Gastrocnemius medialis (tissue), 4 donors: ENCODE data around the gene AGK.

Experiments used
- CTCF ChIP-seq, 5 experiments: fragments of 450-650 bp in 3 of 5; fragments of 200-600 bp in 2 of 5; sonication (generic) in 2 of 5; IDR thresholded peaks in 4 of 5; conservative IDR thresholded peaks in 1 of 5; 1 replicate in 4 of 5; 2 replicates in 1 of 5; pipeline ENCODE4 v1.5.1; 2016 to 2019; ENCODE audit warnings: antibody characterized with exemption in 5 of 5, mild to moderate bottlenecking in 3 of 5, moderate library complexity in 3 of 5
- POLR2A ChIP-seq, 2 donors: fragments of 450-650 bp; IDR thresholded peaks; one replicate each; pipeline ENCODE4 v1.6.1; 2017; ENCODE audit warnings: antibody characterized with exemption in 2 of 2, mild to moderate bottlenecking in 2 of 2, moderate library complexity in 2 of 2

GRCh38 chr7:141522657-141523342, 28.4 kb upstream of the AGK start:
- TF ChIP-seq CTCF (IDR thresholded peaks at IDR 0.05 in 4 of 5, conservative IDR thresholded peaks at IDR 0.05 in 1 of 5) (no peak), POLR2A (IDR thresholded peaks at IDR 0.05) (no peak)
